ENCODE measurements around the gene ICA1L. TPM values are rescaled to one million over a fixed set of nuclear protein-coding genes. Genes with fewer than 3 reads are reported as not detected.

ICA1L gene
- total RNA-seq, 1 experiment from 2014 or later, result 4.5 TPM

- H3K27me3 Mint-ChIP-seq (ENCODE audit: low read depth), result no peaks in the 10 kb centered on the region
- Histone ChIP-seq H3K9ac (ENCODE audit: extremely low read depth, insufficient read length, low read length) (no peak overlapping the region), H4K20me1 (ENCODE audit: control insufficient read depth, insufficient read depth, insufficient read length) (no peaks in the 10 kb centered on the region), H3K4me2 (ENCODE audit: insufficient read depth, insufficient read length, low read length) (no peak overlapping the region), H2AK5ac (ENCODE audit: insufficient read length, low read length) (no peak overlapping the region), H3K27me3 (ENCODE audit: insufficient read depth, low read length) (no peaks in the 10 kb centered on the region), H4K8ac (replicated peaks; ENCODE audit: insufficient read length, low read depth, low read length) (no peak overlapping the region), H2BK20ac (ENCODE audit: low read depth, low read length, poor library complexity, severe bottlenecking) (no peak overlapping the region), H3K4me1 (ENCODE audit: insufficient read depth, low read length) (no peaks in the 10 kb centered on the region), H3K56ac (ENCODE audit: insufficient read length, low read depth, low read length) (no peak overlapping the region), H4K91ac (ENCODE audit: insufficient read length, low read depth, low read length) (no peak overlapping the region), H3K18ac (ENCODE audit: insufficient read length, low read depth, low read length) (no peak overlapping the region), H3K4ac (ENCODE audit: low read depth, low read length) (no peak overlapping the region), H2BK15ac (ENCODE audit: low read depth, low read length) (no peak overlapping the region), H3K79me2 (ENCODE audit: insufficient read depth, low read length) (no peaks in the 10 kb centered on the region), H3K79me1 (ENCODE audit: insufficient read depth, low read depth, low read length, poor library complexity, severe bottlenecking) (no peaks in the 10 kb centered on the region), H3K27ac (ENCODE audit: insufficient read length, low read depth, low read length) (no peak overlapping the region), H3K23ac (ENCODE audit: insufficient read length, low read depth, low read length) (no peak overlapping the region), H3K23me2 (ENCODE audit: insufficient read length, low read depth, low read length, poor library complexity, severe bottlenecking) (no peaks in the 10 kb centered on the region), H2BK120ac (ENCODE audit: low read depth, low read length, poor library complexity, severe bottlenecking) (no peak overlapping the region), H3T11ph (ENCODE audit: low read length) (no peak overlapping the region), H2AFZ (ENCODE audit: low read length) (no peak overlapping the region), H4K5ac (ENCODE audit: insufficient read length, low read depth, low read length) (no peak overlapping the region), H3K9me3 (ENCODE audit: control insufficient read depth, low read depth, low read length) (no peaks in the 10 kb centered on the region), H2BK12ac (ENCODE audit: insufficient read length, low read depth, low read length) (no peak overlapping the region), H3K14ac (ENCODE audit: insufficient read depth, low read length) (no peak overlapping the region), H2BK5ac (ENCODE audit: insufficient read length, low read length) (no peak overlapping the region)
- DNase-seq, result no peak
- no peak overlapping the region for H3K4me3 Mint-ChIP-seq
- H3K27ac Mint-ChIP-seq, result peak overlapping the region in 1 of 3 experiments; percentile 4; a peak in 1 of 7 replicates
- H3K36me3 Mint-ChIP-seq (ENCODE audit: insufficient read depth in 1 of 3, low read depth in 3 of 3), result no peaks in the 10 kb centered on the region
- no peaks in the 10 kb centered on the region for H3K9me3 Mint-ChIP-seq
- TF ChIP-seq CTCF (conservative IDR thresholded peaks at IDR 0.05), result no peak
- no CpG with 5 or more reads among the region's 1 CpG for WGBS (ENCODE audit: extremely low coverage, insufficient read length, low lambda C conversion rate)
- H3K4me1 Mint-ChIP-seq, result no peaks in the 10 kb centered on the region; a peak in 1 of 4 replicates
Measured at GRCh38 chr2:202824901-202825300, 46.7 kb downstream of the ICA1L start.
